Activated CD8-positive, alpha-beta memory T cell treated with anti-CD3 and anti-CD28 coated beads for 48 hours (primary cell): ENCODE data around the gene ANKDD1A.

Source experiments
- DNase-seq, 3 experiments: peaks; one replicate each; pipeline ENCODE4 v3.0.0-alpha.2; 2020; ENCODE audit warnings: low read depth in 2 of 3, low spot score in 2 of 3

The ANKDD1A gene

GRCh38 chr15:64921711-64922110 is 10.0 kb downstream of the ANKDD1A start:
- no peak for DNase-seq

GRCh38 chr15:64923546-64923945 is 11.8 kb downstream of the ANKDD1A start:
- DNase-seq, result no peak

DNA sequence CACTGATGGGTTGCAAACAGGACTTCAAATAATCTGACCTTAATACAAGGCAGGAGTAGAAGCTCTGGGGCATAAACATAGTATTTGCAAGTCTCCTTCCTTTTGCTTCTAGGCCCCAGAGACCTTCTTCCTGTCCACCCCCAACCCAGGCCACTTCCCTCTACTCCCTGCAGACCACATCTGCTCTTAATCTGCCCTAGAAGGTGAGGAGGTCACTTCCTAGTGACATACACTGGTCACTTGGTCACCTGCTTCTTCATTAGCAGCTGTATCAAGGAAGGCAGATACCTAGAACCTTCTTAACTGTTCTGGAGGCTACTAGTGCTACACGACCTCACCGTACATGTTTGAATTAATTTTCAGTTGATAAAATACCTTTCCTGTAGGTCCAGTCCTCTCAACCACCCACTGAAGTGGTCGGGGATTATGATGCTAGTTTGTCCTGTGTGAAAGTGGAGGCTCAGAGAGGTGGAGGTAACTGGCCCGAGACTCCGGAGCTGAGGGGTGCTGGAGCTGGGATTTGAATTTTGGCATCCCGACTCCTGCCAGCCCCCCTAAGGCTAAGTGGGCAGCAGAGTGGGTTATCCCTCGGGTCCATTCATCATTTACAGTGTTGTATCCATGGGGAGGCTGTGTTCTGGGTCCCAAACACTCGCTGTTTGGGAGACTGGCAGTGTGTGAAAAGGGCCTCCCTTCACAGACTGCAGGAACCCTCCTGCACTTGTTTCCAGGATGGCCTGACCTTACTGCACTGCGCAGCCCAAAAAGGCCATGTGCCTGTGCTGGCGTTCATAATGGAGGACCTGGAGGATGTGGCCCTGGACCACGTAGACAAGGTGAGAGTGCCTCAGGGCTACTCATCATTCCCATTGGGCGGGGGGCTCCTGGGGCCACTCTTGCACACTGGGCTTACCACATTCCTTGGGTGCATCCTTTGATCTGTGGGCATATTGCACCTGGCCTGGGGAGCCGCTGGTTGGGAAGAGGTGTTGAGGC is 13.9 kb downstream of the ANKDD1A start:
- DNase-seq, result no peak

DNA sequence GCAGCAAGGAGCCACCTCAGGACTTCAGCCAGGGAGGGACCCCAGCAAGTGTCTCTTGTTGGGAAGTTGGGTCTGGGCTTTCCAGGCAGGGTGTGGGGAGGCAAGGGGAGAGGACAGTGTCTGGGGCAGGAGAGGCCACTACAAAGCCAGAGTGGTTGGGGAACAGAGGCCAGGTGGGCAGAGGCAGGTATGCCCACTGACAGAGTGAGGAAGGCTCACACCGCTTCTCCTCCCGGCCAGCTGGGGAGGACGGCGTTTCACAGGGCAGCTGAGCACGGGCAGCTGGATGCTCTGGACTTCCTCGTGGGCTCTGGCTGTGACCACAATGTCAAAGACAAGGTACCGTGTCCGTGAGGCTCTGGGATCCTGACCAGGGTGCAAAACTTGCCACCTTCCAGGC is 15.0 kb downstream of the ANKDD1A start:
- DNase-seq, result no peak

DNA sequence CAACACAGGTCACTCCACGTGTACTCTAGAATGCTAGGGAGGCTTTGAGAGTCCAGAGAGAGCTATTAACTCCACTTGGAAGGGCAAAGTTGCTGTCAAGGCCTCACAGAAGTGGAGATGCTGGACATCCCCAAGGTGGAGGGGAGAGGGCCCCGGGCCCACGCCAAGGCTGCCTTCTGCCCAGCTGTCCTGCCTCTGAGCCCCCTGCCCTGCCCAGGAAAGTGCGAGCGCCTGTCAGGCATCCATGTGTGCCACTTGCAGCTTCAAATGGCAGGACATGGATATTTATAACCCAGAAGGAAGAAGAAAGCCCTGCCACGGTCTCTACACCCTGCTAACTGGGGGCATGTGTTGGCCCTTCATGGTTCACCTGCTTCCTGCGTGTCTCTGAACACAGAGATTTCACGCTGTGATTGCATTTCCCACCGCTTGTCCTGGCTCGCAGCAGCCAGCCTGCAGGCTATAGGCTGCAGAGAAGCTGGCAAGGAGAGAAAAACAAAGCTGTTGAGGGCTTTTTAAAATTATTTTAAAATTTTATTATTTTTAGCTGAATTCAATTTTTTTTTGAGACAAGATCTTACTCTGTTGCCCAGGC is 17.0 kb downstream of the ANKDD1A start:
- no peak for DNase-seq

DNA sequence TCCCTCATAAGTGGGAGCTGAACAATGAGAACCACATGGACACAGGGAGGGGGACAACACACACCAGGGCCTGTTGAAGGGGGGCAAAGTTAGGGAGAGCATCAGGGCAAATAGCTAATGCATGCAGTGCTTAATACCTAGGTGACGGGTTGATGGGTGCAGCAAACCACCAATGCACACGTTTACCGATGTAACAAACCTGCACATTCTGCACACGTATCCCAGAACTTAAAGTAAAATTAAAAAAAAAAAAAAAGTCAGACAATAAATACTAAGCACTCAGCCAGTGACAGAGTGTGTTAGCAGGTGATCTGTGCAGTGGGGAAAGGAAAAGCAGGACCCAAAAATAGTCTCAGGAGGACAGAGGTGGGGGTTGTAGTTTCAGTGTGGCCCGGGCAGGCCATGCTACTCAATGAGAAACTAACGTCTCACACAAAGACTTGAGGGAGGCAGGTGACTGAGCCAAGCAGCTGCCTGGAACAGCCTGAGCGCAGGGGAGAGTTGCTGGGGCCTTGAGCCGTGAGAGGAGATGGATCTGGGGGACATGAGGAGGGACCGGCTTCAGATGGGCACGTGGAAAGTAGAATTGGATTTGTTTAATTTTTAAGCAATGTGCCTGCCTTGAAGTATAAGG is 18.4 kb downstream of the ANKDD1A start:
- DNase-seq, result no peak

- DNase-seq, result no peak
These were observed 19.2 kb downstream of the ANKDD1A start for GRCh38 chr15:64930778-64931371.

DNA sequence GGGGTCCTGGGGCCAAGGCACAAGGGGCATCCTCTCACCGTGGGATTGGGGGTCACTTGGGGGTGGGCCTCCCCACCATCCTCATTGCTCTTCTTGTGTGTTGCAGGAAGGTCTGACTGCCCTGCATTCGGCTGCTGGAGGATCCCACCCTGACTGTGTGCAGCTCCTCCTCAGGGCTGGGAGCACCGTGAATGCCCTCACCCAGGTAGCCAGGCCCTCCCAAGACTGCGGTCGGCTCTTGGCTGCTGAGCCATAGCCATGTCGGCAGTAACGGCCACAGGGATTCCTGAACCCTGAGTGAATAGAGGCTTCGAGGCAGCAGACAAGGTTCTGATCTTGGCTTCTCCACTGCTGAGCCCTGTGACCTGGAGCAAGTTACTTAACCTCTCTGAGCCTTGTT is 19.7 kb downstream of the ANKDD1A start:
- no peak for DNase-seq

DNA sequence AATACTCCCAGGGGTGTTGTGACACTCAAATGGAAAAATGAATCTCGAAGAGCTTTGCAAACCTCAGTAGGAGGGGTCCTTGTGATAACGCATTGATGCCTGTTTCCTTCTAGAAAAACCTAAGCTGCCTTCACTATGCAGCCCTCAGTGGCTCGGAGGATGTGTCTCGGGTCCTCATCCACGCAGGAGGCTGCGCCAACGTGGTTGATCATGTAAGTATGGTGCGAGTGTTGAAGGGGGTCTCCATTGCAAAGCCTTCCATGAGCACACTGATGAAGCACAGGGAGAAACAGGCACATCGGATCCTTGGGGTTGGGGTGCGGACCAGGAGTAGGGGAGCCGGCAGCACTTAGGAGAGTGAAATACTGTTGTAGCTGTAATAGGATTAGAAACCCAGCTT is 22.3 kb downstream of the ANKDD1A start:
- no peak for DNase-seq

GRCh38 chr15:64938192-64938591 is 26.5 kb downstream of the ANKDD1A start:
- no peak for DNase-seq

DNA sequence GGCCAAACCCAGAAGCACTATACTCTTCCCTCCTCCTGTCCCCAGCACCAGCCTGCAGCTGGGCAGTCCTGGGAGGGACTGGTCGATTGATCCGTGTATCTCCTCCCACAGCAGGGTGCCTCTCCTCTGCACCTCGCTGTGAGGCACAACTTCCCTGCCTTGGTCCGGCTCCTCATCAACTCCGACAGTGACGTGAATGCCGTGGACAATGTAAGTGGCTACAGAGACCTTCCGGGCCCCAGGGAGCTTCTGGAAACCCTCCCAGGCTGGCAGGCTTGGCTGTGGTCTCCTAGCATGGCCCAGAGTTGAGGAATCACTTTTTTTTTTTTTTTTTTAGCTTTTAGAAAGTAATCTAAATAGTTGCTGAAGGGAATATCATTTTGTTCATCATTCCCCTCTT is 30.7 kb downstream of the ANKDD1A start:
- no peak for DNase-seq

DNA sequence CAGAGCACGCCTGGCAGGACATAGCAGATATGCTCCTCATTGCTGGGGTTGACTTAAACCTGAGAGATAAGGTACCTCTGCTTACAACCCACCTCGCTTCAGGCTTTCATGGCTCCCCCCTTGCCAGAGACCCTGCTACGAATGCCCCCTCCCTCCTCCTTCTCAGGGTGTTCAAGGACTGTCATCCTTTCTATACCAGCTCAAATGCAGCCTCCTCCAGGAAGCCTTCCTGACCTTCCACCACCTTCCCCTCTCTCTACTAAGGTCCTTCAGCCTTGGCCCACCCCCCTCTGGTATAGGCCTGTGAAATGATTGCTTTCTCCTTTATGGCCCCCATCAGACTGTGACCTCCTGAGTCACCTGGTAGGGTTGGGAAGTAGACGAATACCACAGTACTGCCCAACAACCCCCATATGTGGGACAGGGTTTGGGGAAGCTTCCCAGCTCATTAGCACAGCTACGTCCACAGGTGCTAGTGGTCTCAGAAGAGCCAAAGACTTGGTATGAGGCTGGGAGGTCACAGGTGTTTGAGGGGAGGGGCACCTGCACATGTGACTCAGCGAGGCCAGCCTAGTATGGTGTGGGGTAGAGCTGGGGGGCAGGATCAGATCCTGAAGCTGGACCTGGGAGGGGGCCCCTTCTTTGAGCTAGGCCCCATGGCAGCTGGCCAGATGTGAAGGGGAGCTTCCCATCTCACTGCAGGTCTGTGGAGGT is 32.0 kb downstream of the ANKDD1A start:
- no peak for DNase-seq

GRCh38 chr15:64944961-64945360 is 33.3 kb downstream of the ANKDD1A start:
- no peak for DNase-seq

DNA sequence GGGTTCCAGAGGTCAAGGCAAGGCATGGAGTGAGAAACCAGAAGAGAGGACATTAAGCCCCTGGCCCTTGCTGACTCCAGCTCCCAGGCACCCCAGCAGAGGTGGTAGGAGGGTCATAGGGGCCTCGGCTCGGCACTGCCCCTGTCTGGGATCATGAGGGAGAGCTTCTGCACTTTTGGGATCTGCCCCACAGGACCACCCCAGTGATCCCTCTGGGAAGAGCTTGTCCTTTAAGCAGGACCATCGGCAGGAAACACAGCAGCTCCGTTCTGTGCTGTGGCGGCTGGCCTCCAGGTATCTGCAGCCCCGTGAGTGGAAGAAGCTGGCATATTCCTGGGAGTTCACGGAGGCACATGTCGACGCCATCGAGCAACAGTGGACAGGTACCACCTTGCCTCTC is 35.5 kb downstream of the ANKDD1A start:
- DNase-seq, result no peak

- no peak for DNase-seq
These were observed 37.2 kb downstream of the ANKDD1A start for GRCh38 chr15:64948916-64949315.

DNA sequence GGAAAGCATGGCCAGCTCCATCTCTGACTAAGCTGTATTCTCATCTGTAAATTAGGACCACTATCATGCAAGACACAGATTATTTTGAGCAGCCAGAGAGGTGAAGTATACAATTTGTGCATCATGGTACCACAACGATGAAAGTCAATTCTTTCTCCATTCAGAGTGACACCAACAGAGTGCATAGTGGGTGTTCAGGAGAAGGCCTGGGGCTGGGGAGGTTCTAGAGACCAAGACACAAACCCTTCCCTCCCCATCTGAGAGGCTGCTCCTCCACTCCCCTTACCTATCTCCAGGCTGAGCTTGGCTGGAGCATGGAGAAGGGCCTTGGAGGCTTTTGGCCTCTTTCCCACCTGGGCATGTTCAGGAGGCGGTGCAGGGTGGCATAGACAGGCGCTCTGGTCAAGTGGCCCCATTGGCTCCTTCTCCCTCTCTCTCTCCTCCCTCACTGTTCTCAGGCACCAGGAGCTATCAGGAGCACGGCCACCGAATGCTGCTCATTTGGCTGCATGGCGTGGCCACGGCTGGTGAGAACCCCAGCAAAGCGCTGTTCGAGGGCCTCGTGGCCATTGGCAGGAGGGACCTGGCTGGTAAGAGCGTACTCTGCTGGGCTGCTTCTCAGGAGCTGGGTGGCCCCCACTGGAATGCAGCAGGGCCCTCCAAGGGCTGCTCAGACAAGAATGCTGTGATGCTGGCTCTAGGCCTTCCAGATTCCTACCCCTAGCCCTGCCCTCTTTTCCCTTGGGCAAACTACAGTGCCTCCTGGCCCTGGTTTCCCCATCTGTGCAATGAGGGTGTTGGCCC is 37.9 kb downstream of the ANKDD1A start:
- no peak for DNase-seq

GRCh38 chr15:64950888-64951287 is 39.2 kb downstream of the ANKDD1A start:
- DNase-seq, result no peak

GRCh38 chr15:64951777-64952418 is 40.2 kb downstream of the ANKDD1A start:
- no peak for DNase-seq

DNA sequence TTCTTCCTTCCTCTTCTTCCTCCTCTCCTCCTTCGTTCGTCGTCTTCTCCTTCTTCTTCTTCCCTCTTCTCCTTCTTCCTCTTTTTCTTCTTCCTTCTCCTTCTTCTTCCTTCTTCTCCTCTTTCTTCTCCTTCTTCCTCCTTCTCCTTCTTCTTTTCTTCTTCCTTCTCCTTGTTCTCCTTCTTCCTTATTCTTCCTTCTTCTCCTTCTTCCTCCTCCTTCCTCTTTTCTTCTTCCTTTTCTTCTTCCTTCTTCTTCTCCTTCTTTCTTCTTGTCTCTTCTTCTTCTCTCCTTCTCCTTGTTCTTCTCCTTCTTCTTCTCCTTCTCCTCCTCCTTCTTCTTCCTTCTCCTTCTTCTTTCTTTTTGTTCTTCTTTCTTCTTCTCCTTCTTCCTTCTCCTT is 42.7 kb downstream of the ANKDD1A start:
- DNase-seq, result no peak

GRCh38 chr15:64959128-64959527 is 47.4 kb downstream of the ANKDD1A start:
- no peak for DNase-seq
